IPS-15b (cell line): Measurements from ENCODE around the gene ABCC11.
"Not testable (repeated sequence)": the region's sequence is repeated elsewhere in the genome, so short reads cannot be mapped to it uniquely, and the experiment has no call there.

Experiments
- H3K27me3 ChIP-seq: one replicate; pipeline ENCODE4 v1.6.1; 2013; ENCODE audit warnings: low read length; ENCODE audit not compliant: control insufficient read depth, insufficient read depth
- H3K36me3 ChIP-seq: one replicate; pipeline ENCODE4 v1.6.1; 2013; ENCODE audit warnings: low read length; ENCODE audit not compliant: control insufficient read depth, insufficient read depth
- H3K4me1 ChIP-seq: one replicate; pipeline ENCODE4 v1.6.1; 2013; ENCODE audit warnings: mild to moderate bottlenecking, low read length; ENCODE audit not compliant: control insufficient read depth, insufficient read depth
- H3K4me3 ChIP-seq: one replicate; pipeline ENCODE4 v1.5.1; 2013; ENCODE audit warnings: low read depth, low read length
- H3K9ac ChIP-seq: one replicate; pipeline ENCODE4 v1.6.1; 2013; ENCODE audit warnings: low read depth, mild to moderate bottlenecking, low read length
- H3K9me3 ChIP-seq: one replicate; pipeline ENCODE4 v1.6.1; 2013; ENCODE audit warnings: mild to moderate bottlenecking, low read length; ENCODE audit not compliant: control insufficient read depth, insufficient read depth

Gene ABCC11

GRCh38 chr16:48193846-48194245, 53.5 kb downstream of the ABCC11 start:
- no peaks in the 10 kb centered on the region for H3K27me3 ChIP-seq
- no peaks in the 10 kb centered on the region for H3K36me3 ChIP-seq
- H3K9me3 ChIP-seq: no peaks in the 10 kb centered on the region
- no peak overlapping the region for H3K4me3 ChIP-seq
- H3K9ac ChIP-seq: no peak overlapping the region
- no peaks in the 10 kb centered on the region for H3K4me1 ChIP-seq

GRCh38 chr16:48188449-48189102, 58.8 kb downstream of the ABCC11 start:
- H3K9ac ChIP-seq: no peak overlapping the region

GRCh38 chr16:48187779-48188178, 59.6 kb downstream of the ABCC11 start:
- no peak overlapping the region for H3K9ac ChIP-seq
- H3K4me3 ChIP-seq: no peak overlapping the region
- H3K36me3 ChIP-seq: no peaks in the 10 kb centered on the region
- H3K27me3 ChIP-seq: no peaks in the 10 kb centered on the region
- H3K9me3 ChIP-seq: no peaks in the 10 kb centered on the region
- H3K4me1 ChIP-seq: no peaks in the 10 kb centered on the region

More at GRCh38 chr16:48188449-48189102, 58.8 kb downstream of the ABCC11 start:
- Histone ChIP-seq H3K9me3 (no peaks in the 10 kb centered on the region), H3K4me3 (no peak overlapping the region), H3K4me1 (no peaks in the 10 kb centered on the region), H3K27me3 (no peaks in the 10 kb centered on the region), H3K36me3 (no peaks in the 10 kb centered on the region)

- no peaks in the 10 kb centered on the region for H3K4me1 ChIP-seq
- H3K36me3 ChIP-seq: no peaks in the 10 kb centered on the region
- H3K27me3 ChIP-seq: no peaks in the 10 kb centered on the region
- H3K4me3 ChIP-seq: no peak overlapping the region
- no peak overlapping the region for H3K9ac ChIP-seq
- H3K9me3 ChIP-seq: no peaks in the 10 kb centered on the region
These were observed 62.7 kb downstream of the ABCC11 start for GRCh38 chr16:48184681-48185080.

GRCh38 chr16:48182979-48183537, 64.3 kb downstream of the ABCC11 start:
- Histone ChIP-seq H3K4me3 (no peak overlapping the region), H3K9ac (no peak overlapping the region), H3K4me1 (no peaks in the 10 kb centered on the region), H3K36me3 (no peaks in the 10 kb centered on the region), H3K9me3 (no peaks in the 10 kb centered on the region), H3K27me3 (no peaks in the 10 kb centered on the region)

- not testable (repeated sequence) for H3K4me3 ChIP-seq, H3K27me3 ChIP-seq, H3K36me3 ChIP-seq
These were observed 65.4 kb downstream of the ABCC11 start for GRCh38 chr16:48181746-48182520.

GRCh38 chr16:48180868-48181480, 66.4 kb downstream of the ABCC11 start:
- H3K36me3 ChIP-seq: no peaks in the 10 kb centered on the region

More at GRCh38 chr16:48181746-48182520, 65.4 kb downstream of the ABCC11 start:
- H3K9me3 ChIP-seq, H3K4me1 ChIP-seq, H3K9ac ChIP-seq: not testable (repeated sequence)

GRCh38 chr16:48176635-48177408, 70.5 kb downstream of the ABCC11 start:
- Histone ChIP-seq H3K27me3 (no peaks in the 10 kb centered on the region), H3K4me1 (no peaks in the 10 kb centered on the region), H3K9ac (no peak overlapping the region), H3K4me3 (no peak overlapping the region), H3K36me3 (no peaks in the 10 kb centered on the region), H3K9me3 (no peaks in the 10 kb centered on the region)

More at GRCh38 chr16:48180868-48181480, 66.4 kb downstream of the ABCC11 start:
- Histone ChIP-seq H3K4me1 (no peaks in the 10 kb centered on the region), H3K4me3 (no peak overlapping the region), H3K9ac (no peak overlapping the region), H3K9me3 (no peaks in the 10 kb centered on the region), H3K27me3 (no peaks in the 10 kb centered on the region)

GRCh38 chr16:48173889-48174288, 73.5 kb downstream of the ABCC11 start:
- no peak overlapping the region for H3K4me3 ChIP-seq
- no peaks in the 10 kb centered on the region for H3K27me3 ChIP-seq
- peak overlapping the region; percentile 5 for H3K9ac ChIP-seq
- no peaks in the 10 kb centered on the region for H3K9me3 ChIP-seq
- no peaks in the 10 kb centered on the region for H3K36me3 ChIP-seq
- H3K4me1 ChIP-seq: no peaks in the 10 kb centered on the region

GRCh38 chr16:48172682-48173081, 74.7 kb downstream of the ABCC11 start:
- Histone ChIP-seq H3K9ac (no peak overlapping the region), H3K36me3 (no peaks in the 10 kb centered on the region), H3K27me3 (no peaks in the 10 kb centered on the region), H3K4me3 (no peak overlapping the region), H3K4me1 (no peaks in the 10 kb centered on the region), H3K9me3 (no peaks in the 10 kb centered on the region)

GRCh38 chr16:48169896-48170295, 77.4 kb downstream of the ABCC11 start:
- Histone ChIP-seq H3K36me3 (no peaks in the 10 kb centered on the region), H3K9ac (no peak overlapping the region), H3K27me3 (no peaks in the 10 kb centered on the region), H3K4me1 (peaks cover 6% of the 10 kb centered on the region), H3K9me3 (no peaks in the 10 kb centered on the region), H3K4me3 (no peak overlapping the region)
